Fibroblast of lung (primary cell): Measurements from ENCODE around the gene CADM2.

ENCODE experiments used
- CTCF ChIP-seq, 2 donors: IDR thresholded peaks in 1 of 2; conservative IDR thresholded peaks in 1 of 2; 1 replicate in 1 of 2; 2 replicates in 1 of 2; pipeline ENCODE4 v1.5.1; 2011 to 2012; ENCODE audit warnings: low read length in 2 of 2, control low read depth in 1 of 2, inconsistent platforms in 1 of 2, low read depth in 1 of 2, mild to moderate bottlenecking in 1 of 2
- EZH2 ChIP-seq: IDR thresholded peaks from 2 replicates; pipeline ENCODE4 v1.5.1; 2012; ENCODE audit warnings: low read length, control low read depth, mild to moderate bottlenecking; ENCODE audit errors: missing control alignments

DNA sequence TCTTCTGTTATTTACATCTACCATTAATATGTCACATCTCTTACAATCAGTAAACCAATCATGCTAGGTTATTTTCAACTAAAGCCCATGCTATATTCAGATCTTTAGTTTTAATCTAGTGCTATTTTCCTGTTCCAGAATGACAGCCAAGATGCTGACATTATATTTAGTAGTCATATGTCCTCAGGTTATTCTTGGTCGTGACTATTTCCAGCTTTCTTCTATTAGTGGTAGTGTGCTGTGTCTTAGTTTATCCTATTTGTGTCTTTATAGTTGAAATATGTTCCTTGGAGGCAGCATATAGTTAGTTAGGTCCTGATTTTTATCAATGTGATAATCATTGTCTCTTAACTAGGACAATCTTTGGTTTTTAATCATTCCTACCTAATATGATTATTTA, 566.5 kb downstream of the CADM2 start:
- TF ChIP-seq CTCF (conservative IDR thresholded peaks at IDR 0.05 in 1 of 2, IDR thresholded peaks at IDR 0.05 in 1 of 2; ENCODE audit: low read depth in 1 of 2, low read length in 2 of 2) = no peak
- no peak for TF ChIP-seq EZH2
